Lower lobe of right lung (tissue), 2 donors: ENCODE data around the gene GDPGP1. TPM values are rescaled to one million over a fixed set of nuclear protein-coding genes. Genes with fewer than 3 reads are reported as not detected.

Experiments
- ATAC-seq, 2 donors: fragments of 200-7000 bp; cut with Tn5 transposase; one replicate each; pipeline ENCODE4 v1.9.1; 2020 to 2022; ENCODE audit warnings: mild to moderate bottlenecking in 2 of 2, moderate library complexity in 2 of 2
- DNase-seq: peaks from one replicate; pipeline ENCODE4 v3.0.0-alpha.2; 2020
- H3K27ac ChIP-seq: fragments of 200-600 bp; one replicate; pipeline ENCODE4 v1.8.0; 2022
- H3K27me3 ChIP-seq: fragments of 200-600 bp; one replicate; pipeline ENCODE4 v1.8.0; 2022; ENCODE audit warnings: low read depth
- H3K36me3 ChIP-seq: fragments of 200-600 bp; one replicate; pipeline ENCODE4 v1.8.0; 2022; ENCODE audit warnings: mild to moderate bottlenecking
- H3K4me1 ChIP-seq: fragments of 200-600 bp; one replicate; pipeline ENCODE4 v1.8.0; 2022
- H3K4me3 ChIP-seq: fragments of 200-600 bp; one replicate; pipeline ENCODE4 v1.8.0; 2022; ENCODE audit warnings: mild to moderate bottlenecking
- H3K9me3 ChIP-seq: fragments of 200-600 bp; one replicate; pipeline ENCODE4 v1.8.0; 2022
- CTCF ChIP-seq: fragments of 200-600 bp; IDR thresholded peaks from one replicate; pipeline ENCODE4 v1.8.0; 2022; ENCODE audit warnings: antibody characterized with exemption, mild to moderate bottlenecking
- intact Hi-C: fragments of 100-400 bp; cut with DNase I; formaldehyde crosslinking; loops from one replicate; pipeline ENCODE4 v1.11.0; 2022
- total RNA-seq: library from RNA; stranded (reverse); fragmentation: NEBNext Ultra II Directional; extraction: Animal tissue kit (Norgen Biotek cat#: 25700); gene quantifications from one replicate; pipeline ENCODE4 v1.2.1, GENCODE V29; 2021
- donor health status: DM: no; HTN: yes; CAD: no; lungs with severe emphysema.

The GDPGP1 gene
- total RNA-seq, 1 donor from 2014 or later = 13.1 TPM

- intact Hi-C loops = no loop called here
- ATAC-seq (no peak), DNase-seq (no peak)
- no peak for TF ChIP-seq CTCF
- Histone ChIP-seq H3K4me3 (no peak overlapping the region), H3K27ac (no peak overlapping the region), H3K27me3 (no peaks in the 10 kb centered on the region), H3K9me3 (no peaks in the 10 kb centered on the region), H3K4me1 (peaks cover 7% of the 10 kb centered on the region), H3K36me3 (no peaks in the 10 kb centered on the region)
Observed at GRCh38 chr15:90295270-90295648, 61.2 kb downstream of the GDPGP1 start.

Other genes with a start within 250 kb of the GDPGP1 start
- gene ZNF710, start 232.9 kb upstream of the GDPGP1 start, total RNA-seq = 50.7 TPM
- gene IDH2, start 131.7 kb upstream of the GDPGP1 start, total RNA-seq = 46.7 TPM
- gene SEMA4B, start 32.9 kb upstream of the GDPGP1 start, total RNA-seq = 48.1 TPM
- gene CIB1, start 268 bp upstream of the GDPGP1 start, total RNA-seq = 80.8 TPM
- gene TTLL13, start 15.3 kb downstream of the GDPGP1 start, total RNA-seq = not detected
- 73.4 TPM for gene NGRN, start 31.5 kb downstream of the GDPGP1 start, total RNA-seq
- 5.5 TPM for gene ZNF774, start 118.1 kb downstream of the GDPGP1 start, total RNA-seq
- 265 TPM for gene IQGAP1, start 154.0 kb downstream of the GDPGP1 start, total RNA-seq